Vagina (tissue), 2 donors: Measurements from ENCODE around the gene TDP2. TPM values are rescaled to one million over a fixed set of nuclear protein-coding genes. Genes with fewer than 3 reads are reported as not detected.
"Not testable (repeated sequence)": the region's sequence is repeated elsewhere in the genome, so short reads cannot be mapped to it uniquely, and the experiment has no call there.

Experiments used
- DNase-seq, 2 donors: peaks; one replicate each; pipeline ENCODE4 v3.0.0-alpha.2; 2017; ENCODE audit errors: extremely low spot score in 2 of 2
- H3K27ac ChIP-seq: fragments of 200-600 bp; sonication (generic); one replicate; pipeline ENCODE4 v1.5.1; 2019
- H3K27me3 ChIP-seq: fragments of 200-600 bp; sonication (generic); one replicate; pipeline ENCODE4 v1.5.1; 2019
- H3K36me3 ChIP-seq, 2 donors: fragments of 200-600 bp; sonication (generic); one replicate each; pipeline ENCODE4 v1.5.1; 2017 to 2019
- H3K4me1 ChIP-seq: fragments of 200-600 bp; sonication (generic); one replicate; pipeline ENCODE4 v1.5.1; 2019
- H3K4me3 ChIP-seq, 2 donors: fragments of 200-600 bp; sonication (generic); 1 replicate in 1 of 2; 2 replicates in 1 of 2; pipeline ENCODE4 v1.5.1; 2016 to 2019
- H3K9me3 ChIP-seq: fragments of 200-600 bp; sonication (generic); one replicate; pipeline ENCODE4 v1.5.1; 2019
- CTCF ChIP-seq, 3 experiments: fragments of 450-650 bp in 2 of 3; fragments of 200-600 bp in 1 of 3; sonication (generic) in 1 of 3; IDR thresholded peaks; one replicate each; pipeline ENCODE4 v1.5.1; 2017 to 2019; ENCODE audit warnings: antibody characterized with exemption in 3 of 3, mild to moderate bottlenecking in 2 of 3, moderate library complexity in 2 of 3
- POLR2A ChIP-seq, 2 donors: fragments of 450-650 bp; IDR thresholded peaks; one replicate each; pipeline ENCODE4 v1.6.1; 2017; ENCODE audit warnings: antibody characterized with exemption in 2 of 2, mild to moderate bottlenecking in 2 of 2, moderate library complexity in 2 of 2
- POLR2AphosphoS5 ChIP-seq, 2 donors: sonication (generic); formaldehyde crosslinking; IDR thresholded peaks; one replicate each; pipeline ENCODE4 v1.9.0; 2017; ENCODE audit warnings: antibody characterized with exemption in 2 of 2, mild to moderate bottlenecking in 2 of 2, low read depth in 1 of 2; ENCODE audit not compliant: insufficient read depth in 1 of 2
- intact Hi-C: fragments of 100-400 bp; cut with DNase I; formaldehyde crosslinking; loops from one replicate; pipeline ENCODE4 v1.15.1; 2023
- total RNA-seq: library from RNA; depleted of rRNA; stranded (reverse); fragments of >200 nt; gene quantifications from one replicate; pipeline ENCODE4 v1.2.3, GENCODE V29; 2016

The TDP2 gene
- total RNA-seq, 1 donor from 2014 or later: 28.7 TPM

- peaks cover 0 to 6% of the 10 kb centered on the region in 2 donors for H3K36me3 ChIP-seq
- DNase-seq: no peak
- TF ChIP-seq CTCF (IDR thresholded peaks at IDR 0.05): no peak
- TF ChIP-seq POLR2A (IDR thresholded peaks at IDR 0.05): no peak
- TF ChIP-seq POLR2AphosphoS5 (IDR thresholded peaks at IDR 0.05; ENCODE audit: insufficient read depth in 1 of 2, low read depth in 1 of 2): no peak
- no peak overlapping the region for H3K27ac ChIP-seq
- intact Hi-C loops: no loop called here
- H3K4me3 ChIP-seq: no peak overlapping the region
- no peaks in the 10 kb centered on the region for H3K27me3 ChIP-seq
- no peaks in the 10 kb centered on the region for H3K9me3 ChIP-seq
- peaks cover 47% of the 10 kb centered on the region for H3K4me1 ChIP-seq
These were observed 3.5 kb downstream of the TDP2 start for GRCh38 chr6:24663189-24663588.

GRCh38 chr6:24662236-24662635 is 4.5 kb downstream of the TDP2 start:
- no peak for TF ChIP-seq CTCF (IDR thresholded peaks at IDR 0.05)
- no peak for TF ChIP-seq POLR2A (IDR thresholded peaks at IDR 0.05)
- TF ChIP-seq POLR2AphosphoS5 (IDR thresholded peaks at IDR 0.05; ENCODE audit: insufficient read depth in 1 of 2, low read depth in 1 of 2): no peak

GRCh38 chr6:24661759-24662158 is 4.9 kb downstream of the TDP2 start:
- H3K4me3 ChIP-seq, DNase-seq, H3K27ac ChIP-seq, H3K27me3 ChIP-seq, H3K9me3 ChIP-seq, intact Hi-C loops: not testable (repeated sequence)
- peaks cover 39% of the 10 kb centered on the region for H3K4me1 ChIP-seq
- peaks cover 0 to 12% of the 10 kb centered on the region in 2 donors for H3K36me3 ChIP-seq

More at GRCh38 chr6:24662236-24662635, 4.5 kb downstream of the TDP2 start:
- Histone ChIP-seq H3K4me1 (peaks cover 39% of the 10 kb centered on the region), H3K27ac (no peak overlapping the region), H3K36me3 (peaks cover 0 to 7% of the 10 kb centered on the region in 2 donors), H3K27me3 (no peaks in the 10 kb centered on the region), H3K4me3 (no peak overlapping the region), H3K9me3 (no peaks in the 10 kb centered on the region)
- DNase-seq: no peak
- intact Hi-C loops: no loop called here

- peaks cover 0 to 15% of the 10 kb centered on the region in 2 donors for H3K36me3 ChIP-seq
- no peak for TF ChIP-seq POLR2AphosphoS5 (IDR thresholded peaks at IDR 0.05; ENCODE audit: insufficient read depth in 1 of 2, low read depth in 1 of 2)
- no peak for TF ChIP-seq POLR2A (IDR thresholded peaks at IDR 0.05)
- no peak for TF ChIP-seq CTCF (IDR thresholded peaks at IDR 0.05)
- no peaks in the 10 kb centered on the region for H3K9me3 ChIP-seq
- intact Hi-C loops: no loop called here
- no peak for DNase-seq
- H3K27ac ChIP-seq: no peak overlapping the region
- H3K4me3 ChIP-seq: no peak overlapping the region
- H3K27me3 ChIP-seq: no peaks in the 10 kb centered on the region
- H3K4me1 ChIP-seq: peaks cover 28% of the 10 kb centered on the region
These were observed 6.6 kb downstream of the TDP2 start for GRCh38 chr6:24660105-24660504.

- no peak for DNase-seq
- H3K27me3 ChIP-seq: no peaks in the 10 kb centered on the region
- no peak for TF ChIP-seq POLR2AphosphoS5 (IDR thresholded peaks at IDR 0.05; ENCODE audit: insufficient read depth in 1 of 2, low read depth in 1 of 2)
- TF ChIP-seq CTCF (IDR thresholded peaks at IDR 0.05): no peak
- TF ChIP-seq POLR2A (IDR thresholded peaks at IDR 0.05): no peak
- H3K36me3 ChIP-seq: peaks cover 0 to 15% of the 10 kb centered on the region in 2 donors
- intact Hi-C loops: loop anchor here (10.0 kb wide), 1 partner anchor 1635 kb away; no protein-coding TSS in a partner anchor
- H3K9me3 ChIP-seq: no peaks in the 10 kb centered on the region
- no peak overlapping the region for H3K27ac ChIP-seq
- no peak overlapping the region for H3K4me3 ChIP-seq
- H3K4me1 ChIP-seq: peaks cover 23% of the 10 kb centered on the region
These were observed 7.1 kb downstream of the TDP2 start for GRCh38 chr6:24659561-24659960.
